ENCODE results near the gene CDPF1.
"Not testable (repeated sequence)": the region's sequence is repeated elsewhere in the genome, so short reads cannot be mapped to it uniquely, and the experiment has no call there.

Gene CDPF1

GRCh38 chr22:46224044-46224897 lies 25.8 kb downstream of the CDPF1 start:
- DNase-seq: no peak

GRCh38 chr22:46220921-46221320 lies 29.2 kb downstream of the CDPF1 start:
- DNase-seq: no peak

GRCh38 chr22:46219636-46220035 lies 30.5 kb downstream of the CDPF1 start:
- no peak for DNase-seq

GRCh38 chr22:46214616-46215015 lies 35.5 kb downstream of the CDPF1 start:
- no peak for DNase-seq

- no peak for DNase-seq
These were observed 35.9 kb downstream of the CDPF1 start for GRCh38 chr22:46214149-46214548.

- no peak for DNase-seq
These were observed 37.0 kb downstream of the CDPF1 start for GRCh38 chr22:46213052-46213451.

GRCh38 chr22:46212195-46212594 lies 37.9 kb downstream of the CDPF1 start:
- DNase-seq: no peak

- DNase-seq: no peak
These were observed 40.8 kb downstream of the CDPF1 start for GRCh38 chr22:46209262-46209661.

GRCh38 chr22:46203601-46203980 lies 46.5 kb downstream of the CDPF1 start:
- no peak for DNase-seq

GRCh38 chr22:46202897-46203600 lies 47.0 kb downstream of the CDPF1 start:
- no peak for DNase-seq

- no peak for DNase-seq
These were observed 48.9 kb downstream of the CDPF1 start for GRCh38 chr22:46201059-46201757.

GRCh38 chr22:46198806-46199205 lies 51.3 kb downstream of the CDPF1 start:
- DNase-seq: not testable (repeated sequence)

- DNase-seq: no peak
These were observed 51.8 kb downstream of the CDPF1 start for GRCh38 chr22:46198274-46198673.

GRCh38 chr22:46196278-46196677 lies 53.8 kb downstream of the CDPF1 start:
- no peak for DNase-seq

GRCh38 chr22:46195487-46196165 lies 54.5 kb downstream of the CDPF1 start:
- no peak for DNase-seq

Data from 8988T (cell line).